GM19099 (cell line): ENCODE measurements around the gene NDE1.

ENCODE experiments used
- POLR2A ChIP-seq: IDR thresholded peaks from 3 replicates; pipeline ENCODE4 v1.6.1; 2011; ENCODE audit warnings: low read depth; ENCODE audit not compliant: insufficient read length; ENCODE audit errors: extremely low read depth

Gene NDE1

DNA sequence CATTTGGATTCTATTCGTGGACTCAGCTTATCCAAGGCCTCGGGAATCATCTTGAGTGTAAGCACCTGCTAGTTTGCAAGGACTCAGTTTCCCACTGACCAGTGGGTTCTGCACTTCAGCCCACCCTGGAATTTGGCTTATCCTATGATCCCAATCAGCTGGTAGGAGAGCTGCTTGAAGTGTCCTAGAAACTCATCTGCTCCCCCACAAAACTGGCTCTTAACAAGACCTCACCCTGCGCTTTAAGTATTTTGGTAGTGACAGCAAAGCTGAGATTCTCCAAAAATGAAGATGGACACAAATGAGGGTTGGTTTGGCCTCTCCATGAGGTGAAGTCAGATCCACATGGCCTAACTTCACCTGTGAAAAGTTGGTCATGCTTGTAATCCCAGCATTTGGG lies 57.3 kb downstream of the NDE1 start:
- no peak for TF ChIP-seq POLR2A

DNA sequence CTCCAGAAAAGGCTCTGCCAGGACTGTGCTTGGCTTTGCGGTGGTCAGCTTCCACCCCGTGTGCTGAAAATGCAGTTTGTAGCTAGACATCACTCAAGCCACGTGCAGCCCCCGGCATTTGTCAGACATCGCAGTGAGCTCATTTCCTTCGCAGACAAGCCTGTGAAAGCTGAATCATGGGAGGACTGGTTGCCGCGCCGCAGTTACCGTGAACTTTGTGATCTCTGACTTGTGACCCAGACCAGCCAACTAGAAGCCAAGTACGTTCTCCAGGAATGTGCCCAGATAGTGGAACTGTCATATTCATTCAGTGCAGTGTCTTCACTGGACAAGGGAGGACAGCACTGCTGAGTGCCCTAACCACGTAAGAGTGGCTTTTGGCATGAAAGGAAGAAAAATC lies 58.1 kb downstream of the NDE1 start:
- no peak for TF ChIP-seq POLR2A

DNA sequence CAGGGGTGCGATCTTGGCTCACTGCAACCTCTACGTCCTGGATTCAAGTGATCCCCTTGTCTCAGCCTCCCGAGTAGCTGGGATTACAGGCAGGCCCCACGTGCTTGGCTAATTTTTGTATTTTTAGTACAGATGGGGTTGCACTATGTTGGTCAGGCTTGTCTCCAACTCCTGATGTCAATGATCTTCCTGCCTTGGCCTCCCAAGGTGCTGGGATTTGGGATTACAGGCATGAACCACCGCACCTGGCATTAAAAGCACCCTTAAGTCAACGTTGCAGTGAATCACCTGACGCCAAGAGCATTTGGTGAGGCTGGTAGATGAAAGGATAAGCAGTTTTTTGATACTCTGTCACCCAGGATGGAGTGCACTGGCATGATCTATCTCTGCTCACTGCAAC lies 59.0 kb downstream of the NDE1 start:
- no peak for TF ChIP-seq POLR2A

DNA sequence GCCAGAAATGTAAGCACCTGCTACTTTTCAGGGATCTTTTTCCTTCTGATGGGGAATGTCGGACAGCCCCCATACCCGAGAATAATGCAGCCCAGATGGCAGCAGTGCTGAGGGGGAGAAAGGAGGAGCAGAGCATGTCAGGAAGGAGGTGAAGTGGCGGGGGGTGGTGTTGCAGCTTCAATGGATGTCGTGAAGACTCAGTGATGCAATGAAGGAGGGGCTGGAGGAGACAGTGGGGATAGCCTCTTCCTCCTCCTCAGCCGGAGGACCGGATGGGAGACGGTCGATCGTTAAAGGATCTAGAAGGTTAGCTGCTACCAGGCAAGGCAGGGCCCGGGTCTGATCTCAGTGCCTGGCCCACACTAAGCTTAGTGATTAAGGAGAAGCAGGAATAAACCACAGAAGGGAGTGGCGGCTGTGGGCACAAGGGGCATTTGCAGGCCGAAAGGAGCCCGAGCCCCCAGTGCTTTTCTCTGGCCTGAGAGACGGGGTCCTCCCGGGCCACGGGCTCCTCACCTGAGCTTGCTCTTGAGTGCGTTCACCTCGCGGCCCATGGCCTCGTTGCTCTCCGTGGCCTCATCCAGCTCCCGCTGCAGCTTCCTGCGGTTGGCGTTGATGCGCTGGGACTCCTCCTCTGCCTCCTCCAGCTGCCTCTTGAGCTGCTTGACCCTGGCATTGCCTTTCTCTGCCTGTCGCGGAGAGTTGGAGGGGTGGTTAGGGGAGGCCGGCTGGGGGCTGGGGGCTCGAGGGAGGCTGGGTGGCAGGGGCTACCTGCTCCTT lies 64.5 kb downstream of the NDE1 start:
- no peak for TF ChIP-seq POLR2A

DNA sequence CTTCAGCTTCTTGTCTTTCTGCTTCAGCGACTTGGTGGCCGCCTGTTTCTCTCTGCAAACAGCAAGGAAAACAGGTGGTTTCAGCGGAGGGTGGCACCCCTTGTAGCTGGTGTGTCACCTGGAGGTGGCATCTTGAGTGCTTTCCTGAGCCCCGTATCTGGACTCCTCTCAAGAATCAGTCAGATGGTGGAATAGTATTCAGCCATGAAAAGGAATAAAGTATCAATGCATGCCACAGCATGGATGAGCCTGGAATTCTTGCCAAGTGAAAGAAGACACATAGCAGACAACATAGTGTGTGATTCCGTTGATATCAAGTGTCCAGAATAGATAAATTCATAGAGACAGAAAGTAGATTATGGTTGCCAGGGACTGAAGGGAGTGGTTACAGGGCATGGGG lies 65.2 kb downstream of the NDE1 start:
- no peak for TF ChIP-seq POLR2A

DNA sequence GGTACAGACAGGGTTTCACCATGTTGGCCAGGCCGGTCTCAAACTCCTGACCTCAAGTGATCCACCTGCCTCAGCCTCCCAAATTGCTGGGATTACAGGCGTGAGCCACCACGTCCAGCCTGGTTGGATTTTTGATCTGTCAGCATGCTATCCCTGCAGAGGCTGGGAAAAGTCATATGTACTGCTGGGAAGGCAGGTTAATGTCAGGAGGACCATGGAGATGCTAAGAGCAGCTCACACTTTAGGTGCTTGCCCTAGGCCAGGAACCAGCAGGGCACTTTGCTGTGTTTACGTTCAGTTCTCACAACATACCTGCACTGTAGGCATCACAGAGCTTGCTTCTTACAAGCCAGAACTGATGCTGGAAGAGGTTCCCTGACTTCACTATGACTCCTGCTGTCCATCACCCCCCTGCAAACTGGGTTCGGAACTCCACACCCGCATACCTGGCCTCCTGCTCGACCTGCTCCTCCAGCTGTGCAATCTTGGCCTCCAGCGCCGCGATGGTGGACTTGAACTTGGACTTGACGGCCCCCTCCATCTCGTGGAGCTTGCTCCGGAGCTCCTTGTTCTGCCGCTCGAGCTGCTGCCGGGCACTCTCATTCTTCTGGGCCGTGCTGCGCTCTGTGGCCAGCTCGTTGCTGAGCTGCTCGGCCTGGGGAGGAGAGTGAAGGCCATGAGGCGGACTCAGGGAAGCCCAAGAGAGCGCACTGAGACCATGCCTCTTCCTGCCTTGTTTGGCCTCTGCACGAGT lies 66.8 kb downstream of the NDE1 start:
- no peak for TF ChIP-seq POLR2A

DNA sequence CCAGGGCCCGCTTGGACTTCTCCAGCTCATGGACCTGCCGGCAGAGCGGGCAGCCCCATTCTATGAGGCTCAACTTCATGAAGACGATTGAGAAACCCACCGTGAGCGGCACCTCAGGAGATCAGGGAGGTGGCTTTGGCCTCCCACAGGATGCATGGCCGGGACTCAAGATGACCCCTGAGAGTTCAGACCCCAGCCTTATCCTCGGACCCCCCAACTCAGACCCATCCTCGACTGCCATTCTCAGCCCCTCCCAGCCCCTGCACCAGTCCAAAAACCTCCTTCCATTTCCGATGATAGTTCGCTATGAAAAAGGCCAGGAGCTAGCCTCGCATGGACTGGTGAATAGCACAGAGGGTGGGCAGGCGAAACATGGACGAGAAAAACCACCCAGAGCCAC lies 71.0 kb downstream of the NDE1 start:
- TF ChIP-seq POLR2A = no peak

DNA sequence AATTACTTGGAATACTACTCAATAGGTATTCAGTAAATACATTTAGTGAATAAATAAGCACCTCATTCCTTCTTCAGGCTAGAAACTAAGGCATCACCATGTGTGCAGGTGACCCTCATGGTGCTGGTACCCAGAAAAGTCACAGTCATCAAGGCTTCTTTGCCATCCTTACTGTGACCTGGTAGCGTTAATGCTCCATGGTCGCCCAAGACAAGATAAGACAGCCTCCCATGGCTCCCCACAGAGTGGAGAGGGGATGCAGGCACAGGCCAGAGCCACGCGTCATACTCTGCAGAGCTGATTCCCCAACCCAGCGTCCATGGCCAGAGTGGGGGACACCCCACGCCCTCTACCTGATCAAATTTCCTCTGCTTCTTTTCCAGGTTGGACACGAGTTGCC lies 73.8 kb downstream of the NDE1 start:
- no peak for TF ChIP-seq POLR2A

DNA sequence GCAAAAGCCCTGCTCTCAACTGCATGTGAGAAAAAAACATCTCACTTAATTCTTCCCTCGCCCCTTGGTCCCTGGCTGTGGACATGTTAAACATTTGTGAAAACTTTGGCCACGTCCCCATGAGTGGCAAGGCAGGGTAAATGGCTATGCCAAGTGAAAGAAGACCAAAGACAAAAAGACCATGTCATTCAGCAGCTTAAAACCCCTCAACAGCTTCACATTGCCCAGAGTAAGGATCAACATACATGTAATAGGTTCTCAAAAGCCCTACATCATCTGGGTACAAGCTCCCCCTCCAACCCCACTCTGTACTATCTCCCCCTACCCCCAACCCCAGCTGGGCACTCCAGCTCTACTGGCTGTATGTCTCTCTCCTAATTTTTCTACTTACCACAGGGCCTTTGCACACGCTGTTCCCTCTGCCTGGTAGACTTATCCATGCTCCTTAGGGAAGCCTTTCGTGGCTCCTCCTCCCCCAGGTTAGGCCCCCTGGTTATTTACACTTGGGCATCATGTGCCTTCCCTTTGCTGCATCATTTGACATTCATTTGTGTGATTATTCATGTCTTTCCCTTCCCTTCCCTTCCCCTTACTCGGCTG lies 75.7 kb downstream of the NDE1 start:
- no peak for TF ChIP-seq POLR2A

DNA sequence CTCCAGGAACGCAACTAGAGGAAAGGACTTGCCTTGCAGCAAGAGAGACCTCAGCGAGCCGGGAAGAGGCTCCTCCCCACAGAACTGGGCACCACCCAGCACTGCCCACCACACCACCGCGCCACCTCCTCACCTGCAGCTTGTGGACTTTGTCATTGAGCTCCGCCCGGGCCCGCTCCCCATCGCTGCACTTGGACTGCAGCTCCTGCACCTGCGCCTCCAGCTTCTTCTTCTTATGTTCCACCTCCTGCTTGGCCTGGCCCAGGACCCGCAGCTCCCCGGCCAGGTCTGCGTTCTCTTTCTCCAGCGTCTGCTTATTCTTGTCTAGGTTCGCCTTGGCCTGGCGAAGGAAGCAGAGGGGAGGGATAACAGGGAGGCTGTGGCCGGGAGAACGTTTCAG lies 76.7 kb downstream of the NDE1 start:
- no peak for TF ChIP-seq POLR2A

DNA sequence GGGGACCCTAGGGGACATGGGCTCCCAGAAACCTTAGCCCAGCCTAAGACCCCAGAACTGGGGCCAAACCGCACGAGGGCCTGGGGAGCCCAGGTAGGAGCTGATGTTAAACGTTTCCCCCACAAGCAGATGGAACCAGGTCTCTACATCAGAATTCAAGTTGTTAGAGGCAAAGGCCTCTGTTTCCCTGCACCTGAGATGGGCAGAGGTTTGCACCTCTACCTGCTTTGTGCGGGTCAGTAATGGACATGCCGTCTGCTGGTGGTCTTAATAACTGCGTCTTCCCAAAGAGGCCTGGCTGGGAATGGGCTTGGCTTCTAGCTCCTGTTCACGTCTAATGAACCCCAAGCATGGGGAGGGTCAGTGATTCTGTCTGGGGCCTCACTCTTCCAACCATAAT lies 79.1 kb downstream of the NDE1 start:
- TF ChIP-seq POLR2A = no peak

DNA sequence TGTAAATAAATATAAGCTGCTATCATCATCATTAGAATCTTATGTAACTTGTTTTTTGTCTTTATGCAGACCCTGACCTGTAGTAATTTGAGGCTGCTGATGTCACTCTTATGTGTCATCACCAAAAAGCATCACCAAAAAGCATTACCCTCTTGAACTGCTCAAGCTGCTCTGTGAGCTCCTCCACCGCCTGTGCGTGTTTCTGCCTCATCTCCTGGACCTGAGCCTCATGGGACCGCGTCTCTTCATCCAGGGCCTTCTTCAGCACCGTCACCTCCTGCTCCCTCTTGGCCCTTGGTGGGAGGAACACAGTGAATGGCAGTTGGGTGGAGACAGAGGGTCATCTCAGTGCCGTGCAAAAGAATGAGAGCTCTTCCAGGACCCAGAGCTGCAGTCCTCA lies 82.4 kb downstream of the NDE1 start:
- TF ChIP-seq POLR2A = no peak

DNA sequence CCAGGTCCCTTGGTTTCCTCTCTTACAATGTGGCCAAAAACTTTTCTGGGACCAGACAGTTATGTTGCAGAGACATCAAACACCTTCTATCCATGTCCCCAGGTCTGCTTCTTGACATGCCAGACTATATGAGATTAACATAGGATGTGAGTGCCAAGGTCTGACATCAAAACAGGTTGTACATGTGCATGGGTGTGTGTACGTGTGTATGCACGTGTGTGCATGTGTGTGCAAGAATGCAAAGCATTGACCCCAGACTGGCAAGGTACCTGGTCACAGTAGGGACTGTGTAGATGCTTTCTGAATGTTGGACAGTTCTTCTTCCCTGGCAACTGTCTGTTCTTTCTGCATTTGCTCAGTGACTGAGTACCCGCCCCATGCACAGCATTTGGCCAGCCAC lies 85.6 kb downstream of the NDE1 start:
- TF ChIP-seq POLR2A = no peak

DNA sequence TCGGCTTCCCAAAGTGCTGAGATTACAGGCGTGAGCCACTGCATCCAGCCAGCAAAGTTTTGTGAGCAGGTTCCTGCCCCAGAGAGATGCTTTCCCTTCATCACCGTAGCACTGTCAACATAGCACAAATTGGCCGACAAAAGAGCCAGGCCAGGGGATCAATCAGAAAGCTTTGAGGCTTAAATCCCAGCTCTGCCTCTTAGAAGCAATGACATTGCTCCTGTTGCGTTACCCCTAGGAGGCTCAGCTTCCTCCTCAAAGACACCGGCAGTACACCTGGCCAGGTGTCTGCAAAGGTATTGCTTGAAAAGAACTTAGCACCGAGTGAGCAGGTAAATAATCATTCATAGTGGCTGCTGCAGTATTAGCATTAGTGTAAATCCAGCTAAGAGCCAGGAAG lies 86.5 kb downstream of the NDE1 start:
- no peak for TF ChIP-seq POLR2A

DNA sequence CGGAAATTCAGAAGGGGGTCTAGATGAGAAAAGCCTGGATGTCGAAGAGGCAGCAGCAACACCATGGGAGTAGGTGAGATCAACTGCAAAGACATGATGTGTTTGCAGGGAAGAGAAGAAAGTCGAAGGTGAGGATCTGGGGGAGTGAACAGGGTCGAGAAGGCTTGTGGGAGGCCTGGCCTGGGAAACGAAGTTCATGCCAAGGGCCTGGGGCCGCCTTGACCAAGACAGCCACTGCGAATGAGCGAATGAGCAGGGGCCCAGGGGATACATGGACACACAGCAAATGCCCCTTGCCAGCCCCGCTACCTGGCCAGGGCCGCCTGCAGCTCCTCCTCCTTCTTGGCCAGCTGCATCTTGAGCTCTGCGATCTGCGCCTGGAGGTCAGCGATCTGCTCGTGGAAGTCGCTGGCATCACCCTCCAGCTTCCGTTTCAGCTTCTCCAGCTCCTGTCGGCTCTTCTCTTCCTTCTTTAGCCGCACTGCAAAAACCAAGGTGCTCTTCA lies 87.1 kb downstream of the NDE1 start:
- TF ChIP-seq POLR2A = no peak

DNA sequence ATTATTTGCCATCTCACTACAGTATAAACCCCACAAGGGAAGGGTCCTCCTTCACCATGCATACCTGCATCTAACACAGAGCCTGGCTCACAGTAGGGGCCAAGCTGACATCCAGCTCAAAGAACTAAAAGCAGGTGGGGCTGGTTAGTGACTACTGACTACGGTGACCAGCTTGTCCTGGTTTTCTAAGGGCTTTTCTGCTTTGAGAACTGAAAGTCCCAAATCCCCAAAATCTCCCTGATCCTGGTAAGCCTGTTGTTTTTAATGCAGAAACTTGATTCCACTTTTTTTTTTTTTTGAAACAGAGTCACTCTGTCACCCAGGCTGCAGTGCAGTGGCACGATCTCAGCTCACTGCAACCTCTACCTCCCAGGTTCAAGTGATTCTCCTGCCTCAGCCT lies 89.4 kb downstream of the NDE1 start:
- TF ChIP-seq POLR2A = no peak
